GM18507 (cell line): ENCODE results near the gene RNU6-9.

Source experiments
- DNase-seq: peaks from one replicate; pipeline ENCODE4 v3.0.0; 2011; ENCODE audit warnings: low read depth; ENCODE audit not compliant: insufficient read length; ENCODE audit errors: extremely low spot score
- FAIRE-seq: peaks from 2 replicates; lab custom pipeline; 2011; peaks lifted over from hg19 to GRCh38; lab: Jason Lieb, UNC

Gene RNU6-9

DNA sequence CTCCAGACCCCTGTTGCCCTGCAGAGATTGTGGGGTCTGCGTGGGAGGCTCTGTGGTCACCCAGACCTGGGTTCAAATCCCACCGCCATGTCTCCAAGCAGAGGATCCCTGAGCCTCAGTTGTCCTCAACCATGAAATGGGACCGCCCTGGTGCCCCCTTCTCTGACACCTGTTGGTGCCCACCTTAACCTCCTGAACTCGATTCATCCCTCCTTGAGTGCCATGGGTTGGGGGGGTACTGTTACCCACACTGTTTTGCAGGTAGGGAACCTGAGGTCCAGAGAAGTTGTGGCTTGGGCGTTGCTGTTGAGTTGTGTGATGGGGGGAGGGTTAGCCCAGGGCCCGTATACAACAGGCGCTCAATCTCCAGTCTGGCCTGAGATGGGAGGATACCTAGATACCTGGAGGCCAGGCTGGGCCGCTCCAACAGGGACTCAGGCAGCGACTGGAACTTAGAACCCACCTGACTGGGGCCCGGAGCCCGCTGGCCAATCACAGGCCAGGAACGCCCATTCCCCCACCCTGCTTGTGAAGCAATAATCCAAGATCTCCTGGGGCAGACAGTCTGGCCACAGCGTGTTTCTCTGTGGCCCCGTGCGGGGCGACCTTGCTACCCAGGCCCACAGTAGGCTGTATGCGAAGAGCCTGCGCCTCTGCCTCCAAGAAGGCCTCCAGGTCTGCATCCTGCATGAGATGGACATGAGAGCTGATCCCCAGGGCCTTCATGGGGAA, 35.4 kb downstream of the RNU6-9 start:
- no peak for FAIRE-seq

DNA sequence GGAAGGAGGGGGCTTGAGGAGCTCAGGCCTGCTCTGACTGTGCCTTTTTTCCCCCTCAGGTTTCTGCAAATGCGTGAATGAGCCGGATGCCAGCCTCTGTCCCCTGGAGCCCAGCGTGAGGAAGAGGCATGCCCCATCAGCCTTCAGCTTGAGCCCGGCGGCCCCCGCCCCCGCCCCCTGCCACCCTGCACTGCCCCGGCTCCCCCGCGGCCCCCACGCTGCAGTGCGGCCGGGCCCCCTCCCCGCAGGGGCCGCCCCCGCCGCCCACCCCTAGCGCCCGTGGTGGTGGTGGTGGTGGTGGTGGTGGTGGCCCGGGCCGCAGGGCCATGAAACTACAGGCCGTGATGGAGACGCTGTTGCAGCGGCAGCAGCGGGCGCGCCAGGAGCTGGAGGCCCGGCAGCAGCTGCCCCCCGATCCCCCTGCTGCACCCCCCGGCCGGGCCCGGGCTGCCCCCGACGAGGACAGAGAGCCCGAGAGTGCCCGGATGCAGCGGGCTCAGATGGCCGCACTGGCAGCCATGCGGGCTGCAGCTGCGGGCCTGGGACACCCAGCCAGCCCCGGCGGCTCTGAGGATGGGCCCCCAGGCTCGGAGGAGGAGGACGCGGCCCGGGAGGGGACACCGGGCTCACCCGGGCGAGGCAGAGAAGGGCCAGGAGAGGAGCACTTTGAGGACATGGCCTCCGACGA, 36.1 kb downstream of the RNU6-9 start:
- DNase-seq (no peak), FAIRE-seq (no peak)

More for the DNA sequence above, 35.4 kb downstream of the RNU6-9 start:
- no peak for DNase-seq

DNA sequence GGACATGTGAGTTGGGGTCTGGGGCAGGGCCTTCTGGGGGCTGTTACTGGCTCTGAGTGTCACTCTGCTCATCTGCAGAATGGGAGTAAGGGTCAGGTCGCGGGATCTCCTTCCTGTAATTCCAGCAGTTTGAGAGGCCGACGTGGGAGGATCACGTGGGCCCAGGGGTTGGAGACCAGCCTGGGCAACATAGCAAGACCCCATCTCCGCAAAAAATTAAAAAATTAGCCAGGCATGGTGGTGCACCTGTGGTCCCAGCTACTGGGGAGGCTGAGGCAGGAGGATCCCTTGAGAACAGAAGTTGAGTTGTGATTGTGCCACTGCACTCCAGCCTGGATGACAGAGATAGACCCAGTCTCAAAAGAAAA, 36.6 kb downstream of the RNU6-9 start:
- FAIRE-seq: no peak
- no peak for DNase-seq

DNA sequence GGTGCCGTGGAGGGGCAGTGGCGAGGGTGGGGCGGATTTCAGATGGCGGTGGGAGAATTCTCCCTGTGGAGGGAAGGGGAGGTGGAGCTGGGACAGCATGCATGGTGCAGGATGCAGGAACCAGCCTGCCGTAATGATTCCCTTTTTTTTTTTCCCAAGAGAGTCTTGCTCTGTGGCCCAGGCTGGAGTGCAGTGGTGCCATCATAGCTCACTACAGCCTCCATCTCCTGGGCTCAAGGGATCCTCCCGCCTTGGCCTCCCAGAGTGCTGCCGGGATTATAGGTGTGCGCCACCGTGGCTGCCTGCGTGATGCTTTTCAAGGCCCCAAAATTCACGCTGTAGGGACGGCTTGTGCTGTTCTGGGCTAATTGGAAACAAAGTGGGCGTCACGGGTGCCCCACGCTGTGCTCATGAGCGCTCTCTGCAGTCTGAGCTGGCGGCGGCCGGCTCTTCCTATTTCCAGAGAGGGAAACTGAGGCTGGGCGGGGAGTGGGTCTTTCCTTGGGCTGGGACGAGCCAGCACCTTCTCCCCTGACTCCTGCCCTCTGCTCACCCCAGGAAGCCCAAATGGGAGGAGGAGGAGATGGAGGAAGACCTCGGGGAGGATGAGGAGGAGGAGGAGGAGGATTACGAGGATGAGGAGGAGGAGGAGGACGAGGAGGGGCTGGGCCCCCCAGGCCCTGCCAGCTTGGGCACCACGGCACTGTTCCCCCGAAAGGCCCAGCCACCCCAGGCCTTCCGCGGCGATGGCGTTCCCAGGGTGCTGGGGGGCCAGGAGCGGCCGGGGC, 38.8 kb downstream of the RNU6-9 start:
- FAIRE-seq (no peak), DNase-seq (no peak)

DNA sequence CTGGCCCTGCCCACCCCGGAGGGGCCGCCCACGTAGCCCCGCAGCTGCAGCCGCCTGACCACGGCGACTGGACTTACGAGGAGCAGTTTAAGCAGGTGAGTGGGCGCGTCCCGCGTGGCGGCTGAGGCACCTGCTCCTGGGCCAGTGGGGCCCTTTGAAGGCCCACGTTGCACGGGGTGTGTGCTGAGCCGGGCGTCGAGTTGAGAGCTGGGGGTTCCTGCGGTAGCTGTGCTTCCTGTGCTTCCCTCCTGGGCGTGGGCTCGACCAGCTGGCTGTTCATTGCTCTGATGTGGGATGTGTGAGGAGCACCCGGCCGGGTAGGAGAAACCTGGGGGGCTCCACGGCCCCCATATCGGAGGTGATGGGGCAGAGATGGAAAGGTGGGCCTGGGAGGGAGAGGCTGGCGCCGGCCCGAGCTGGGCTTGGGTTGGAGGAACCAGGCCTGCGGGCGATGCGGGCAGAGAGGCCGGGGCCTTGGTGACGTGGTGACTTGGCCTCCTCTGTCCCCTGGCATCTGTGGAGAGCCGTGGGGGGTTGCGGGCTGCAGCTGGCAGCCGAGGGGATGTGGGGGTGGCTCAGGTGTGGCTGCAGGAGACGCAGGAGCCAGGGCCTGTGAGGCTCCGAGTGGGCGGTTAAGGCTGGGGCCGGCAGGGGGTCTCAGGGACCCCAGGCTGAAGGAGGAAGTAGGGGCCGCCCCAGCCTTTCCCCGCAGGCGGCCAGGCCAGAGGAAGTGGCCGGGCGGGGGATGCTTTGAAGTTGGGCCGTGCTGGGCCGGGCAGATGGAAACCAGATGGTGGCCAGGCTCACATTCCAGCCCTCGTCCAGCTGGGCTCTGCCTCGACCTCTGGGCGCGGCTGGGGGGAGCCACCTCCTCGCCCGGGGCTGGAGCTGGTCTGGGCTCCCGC, 39.6 kb downstream of the RNU6-9 start:
- DNase-seq: no peak
- FAIRE-seq: no peak

DNA sequence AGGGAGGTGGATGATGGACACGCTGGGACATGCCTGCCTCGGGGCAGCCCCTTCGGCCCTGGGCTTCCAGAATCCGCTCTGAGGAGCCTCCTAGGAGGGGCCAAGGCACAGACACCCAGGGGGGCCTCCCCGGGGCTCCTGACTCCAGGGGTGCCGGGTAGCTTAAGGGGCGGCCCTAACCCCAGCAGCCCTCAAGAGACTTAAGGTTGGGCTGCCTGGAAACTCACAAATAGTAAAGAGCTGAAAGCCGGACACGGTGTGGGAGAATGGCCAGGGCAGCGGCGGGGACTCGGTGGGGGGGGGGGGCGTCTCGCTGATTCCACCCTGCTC, 40.2 kb downstream of the RNU6-9 start:
- DNase-seq: no peak
- no peak for FAIRE-seq

DNA sequence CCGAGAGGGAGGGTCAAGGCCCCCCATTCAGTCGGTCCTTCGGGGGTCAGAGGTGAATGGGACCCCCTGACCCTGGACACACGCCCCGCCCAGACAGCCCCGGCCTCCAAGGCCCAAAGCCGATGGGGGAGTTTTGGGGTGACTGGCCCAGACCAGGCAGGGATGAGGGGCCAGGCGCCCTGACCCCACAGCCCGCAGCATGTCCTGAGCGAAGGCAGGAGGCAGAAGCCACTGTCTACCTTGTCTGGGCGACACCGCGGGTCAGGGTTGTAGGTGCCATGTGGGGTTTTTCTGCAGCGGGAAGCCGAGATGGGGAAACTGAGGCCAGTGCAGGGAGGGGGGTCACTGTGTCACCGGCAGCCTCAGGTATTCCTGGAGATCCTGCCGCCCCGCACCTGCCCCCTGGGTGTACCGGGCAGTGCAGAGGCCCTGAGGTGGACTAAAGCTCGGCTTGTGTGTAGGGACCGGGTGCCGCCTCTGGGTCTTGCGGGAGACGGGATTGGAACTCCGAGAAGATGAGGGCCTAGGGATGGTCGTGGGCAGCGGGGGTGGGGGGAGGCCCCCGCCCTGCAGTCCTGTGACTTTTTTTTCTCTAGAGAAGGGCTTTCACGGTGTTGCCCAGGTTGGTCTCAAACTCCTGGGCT, 41.0 kb downstream of the RNU6-9 start:
- FAIRE-seq: no peak

DNA sequence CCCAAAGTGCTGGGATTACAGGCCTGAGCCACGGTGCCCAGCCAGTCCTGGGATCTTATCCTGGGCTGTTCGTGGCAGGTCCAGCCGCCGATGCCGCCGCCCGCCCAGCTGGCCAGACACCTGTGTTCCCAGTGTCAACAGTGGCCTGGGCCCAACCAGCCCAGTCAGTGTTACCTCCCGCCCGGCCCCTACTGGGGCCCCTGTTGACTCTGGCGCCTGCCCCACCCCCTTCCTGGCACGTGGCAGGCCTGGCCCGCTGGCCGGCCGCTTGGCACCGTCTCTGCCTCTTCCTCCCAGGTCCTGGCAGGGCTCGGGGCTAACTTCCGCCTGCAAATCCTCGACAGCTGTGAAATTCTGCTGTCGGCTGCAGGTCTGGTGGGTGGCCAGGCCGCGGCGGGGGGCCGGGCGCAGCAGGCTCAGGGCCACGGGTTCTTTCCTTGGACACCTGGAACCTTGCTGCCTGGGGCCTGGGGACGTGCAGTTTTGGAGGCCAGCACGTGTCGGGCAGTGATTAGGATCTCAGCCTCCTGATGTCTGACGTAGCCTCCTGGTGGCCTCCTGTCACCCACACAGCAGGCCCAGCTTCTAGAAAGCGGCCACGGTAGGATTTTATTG, 41.7 kb downstream of the RNU6-9 start:
- FAIRE-seq (no peak), DNase-seq (no peak)

More for the DNA sequence above, 41.0 kb downstream of the RNU6-9 start:
- DNase-seq: no peak

DNA sequence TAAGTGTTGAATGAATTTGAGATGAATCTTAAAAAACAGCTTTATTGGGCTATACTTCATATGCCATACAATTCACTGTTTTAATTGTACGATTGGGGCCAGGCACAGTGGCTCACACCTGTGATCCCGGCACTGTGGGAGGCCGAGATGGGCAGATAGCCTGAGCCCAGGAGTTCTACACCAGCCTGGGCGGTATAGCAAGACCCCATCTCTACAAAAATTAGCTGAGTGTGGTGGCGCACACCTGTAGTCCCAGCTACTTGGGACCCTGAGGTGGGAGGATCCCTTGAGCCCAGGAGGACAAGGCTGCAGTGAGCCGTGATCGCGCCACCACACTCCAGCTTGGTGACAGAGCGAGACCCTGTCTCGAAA, 42.9 kb downstream of the RNU6-9 start:
- DNase-seq (no peak), FAIRE-seq (no peak)

DNA sequence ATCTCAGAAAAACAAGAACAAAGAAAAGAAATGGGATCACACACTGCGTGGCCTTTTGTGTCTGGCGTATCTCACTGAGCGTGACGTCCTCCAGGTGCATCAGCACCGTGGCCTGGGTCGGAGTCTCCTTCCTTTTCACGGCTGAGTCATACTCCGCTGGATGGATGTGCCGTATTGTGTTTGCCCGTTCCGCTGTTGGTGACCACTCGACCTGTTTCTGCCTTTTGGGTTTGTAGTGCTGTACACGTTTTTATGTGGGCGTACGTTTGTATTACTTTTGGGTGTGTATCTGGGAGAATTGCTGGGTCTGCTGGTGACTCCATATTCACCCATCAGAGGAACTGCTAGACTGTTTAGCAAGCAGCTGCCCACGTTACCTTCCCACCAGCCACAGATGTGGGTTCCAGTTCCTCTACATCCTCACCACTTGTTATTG, 44.0 kb downstream of the RNU6-9 start:
- FAIRE-seq (peak; percentile 71), DNase-seq (no peak)

DNA sequence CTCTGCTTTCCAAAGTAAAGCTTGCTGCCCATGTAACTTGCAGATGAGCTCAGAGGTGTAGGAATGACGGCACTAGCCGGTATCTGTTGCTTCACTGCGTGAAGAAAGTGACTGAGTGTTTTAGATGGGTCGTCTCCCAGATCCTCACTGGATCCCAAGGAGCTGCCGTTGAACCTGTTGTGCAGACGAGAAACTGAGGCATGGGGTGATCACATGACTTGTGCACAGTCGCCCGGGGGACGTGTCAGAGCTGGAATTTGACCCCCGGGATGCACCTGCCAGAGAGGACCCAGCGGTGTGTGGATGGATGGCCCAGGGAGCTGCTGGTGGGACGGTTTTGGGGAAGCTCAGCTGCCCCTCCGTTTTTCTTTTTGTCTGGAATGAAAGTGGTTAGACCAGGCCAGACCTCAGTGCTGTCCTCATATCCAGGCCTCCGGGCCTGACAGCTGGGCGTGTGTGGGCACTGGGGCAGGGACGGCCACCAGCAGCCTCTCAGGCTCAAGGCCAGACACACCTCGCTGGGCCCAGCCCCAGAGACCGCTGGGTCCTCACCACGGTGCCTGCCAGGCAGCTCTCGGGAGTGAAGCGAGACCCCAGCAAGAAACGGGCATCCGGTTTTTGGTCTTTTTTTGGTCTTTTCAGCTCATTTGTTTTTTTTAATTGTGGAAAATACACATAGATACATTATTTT, 45.1 kb downstream of the RNU6-9 start:
- FAIRE-seq (no peak), DNase-seq (no peak)

DNA sequence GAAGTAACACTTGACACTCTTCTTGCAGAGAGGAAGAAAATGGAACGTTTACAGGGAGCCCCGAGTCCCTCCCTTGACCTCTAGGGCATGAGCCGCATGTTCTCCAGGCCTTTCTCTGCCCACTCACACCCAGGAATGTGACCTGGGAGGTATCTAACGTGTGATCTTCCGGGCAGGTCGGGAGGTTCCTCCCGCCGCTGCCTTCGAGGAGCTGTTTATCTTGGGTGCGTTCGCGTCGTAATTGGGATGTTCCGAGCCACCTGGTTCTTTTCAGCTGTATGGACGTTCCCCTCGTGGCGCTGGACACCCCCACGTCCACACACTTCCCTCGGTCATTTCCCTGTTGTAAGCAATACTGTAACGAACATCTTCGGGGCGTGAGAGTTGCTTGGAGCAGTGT, 46.2 kb downstream of the RNU6-9 start:
- no peak for FAIRE-seq
- no peak for DNase-seq

DNA sequence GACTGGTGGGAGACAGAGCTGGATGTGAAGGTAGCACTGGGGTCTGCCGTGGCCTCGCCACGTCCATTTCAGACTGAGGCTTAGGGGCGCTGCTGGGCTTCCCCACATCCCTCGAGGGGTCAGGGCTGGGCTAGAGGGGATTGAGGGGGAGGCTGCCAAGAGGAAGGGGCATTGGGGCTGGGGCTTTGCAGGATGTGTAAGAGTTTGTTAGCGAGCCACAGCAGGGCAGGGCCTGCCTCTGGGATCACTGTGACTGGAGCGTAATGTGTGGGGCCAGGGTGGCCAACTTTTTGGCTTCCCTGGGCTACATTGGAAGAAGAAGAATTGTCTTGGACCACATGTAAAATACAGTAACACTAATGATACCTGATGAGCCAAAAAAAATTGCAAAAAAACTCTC, 46.6 kb downstream of the RNU6-9 start:
- no peak for FAIRE-seq

DNA sequence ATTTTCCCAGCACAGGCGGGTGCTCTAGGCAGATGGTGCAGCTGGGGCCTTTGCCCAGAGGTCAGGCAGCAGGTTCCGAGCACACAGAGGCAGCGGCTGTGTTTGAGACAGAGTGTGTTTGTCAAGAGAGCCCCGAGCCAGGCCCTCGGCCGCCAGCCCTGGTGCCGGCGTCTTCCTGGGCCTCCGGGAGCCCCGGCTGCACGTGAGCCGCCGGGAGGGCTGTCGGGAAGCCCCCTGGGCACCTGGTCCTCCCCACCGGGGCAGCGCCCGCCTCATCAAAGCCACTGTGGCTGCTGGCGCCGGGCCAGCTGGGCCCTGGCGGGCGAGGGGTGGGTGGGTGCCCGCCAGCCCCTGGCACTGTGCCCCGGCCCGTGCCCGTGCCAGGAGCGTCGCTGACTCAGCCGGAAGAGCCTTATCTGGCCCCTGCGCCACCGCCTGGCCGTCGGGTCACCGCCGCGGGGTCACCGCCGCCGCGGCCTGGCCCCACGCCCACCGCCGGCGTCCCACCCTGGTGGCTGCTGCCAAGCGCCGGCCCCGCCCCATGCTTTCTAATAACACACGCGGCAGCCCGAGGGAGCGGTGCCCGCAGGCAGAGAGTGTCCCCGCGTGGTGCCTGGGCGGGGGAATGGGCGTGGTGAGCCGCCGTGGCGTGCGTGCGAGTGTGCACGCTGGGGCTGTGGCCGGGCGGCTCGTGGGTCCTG, 47.5 kb downstream of the RNU6-9 start:
- DNase-seq (no peak), FAIRE-seq (peak; percentile 59)

More for the DNA sequence above, 46.6 kb downstream of the RNU6-9 start:
- DNase-seq: no peak

DNA sequence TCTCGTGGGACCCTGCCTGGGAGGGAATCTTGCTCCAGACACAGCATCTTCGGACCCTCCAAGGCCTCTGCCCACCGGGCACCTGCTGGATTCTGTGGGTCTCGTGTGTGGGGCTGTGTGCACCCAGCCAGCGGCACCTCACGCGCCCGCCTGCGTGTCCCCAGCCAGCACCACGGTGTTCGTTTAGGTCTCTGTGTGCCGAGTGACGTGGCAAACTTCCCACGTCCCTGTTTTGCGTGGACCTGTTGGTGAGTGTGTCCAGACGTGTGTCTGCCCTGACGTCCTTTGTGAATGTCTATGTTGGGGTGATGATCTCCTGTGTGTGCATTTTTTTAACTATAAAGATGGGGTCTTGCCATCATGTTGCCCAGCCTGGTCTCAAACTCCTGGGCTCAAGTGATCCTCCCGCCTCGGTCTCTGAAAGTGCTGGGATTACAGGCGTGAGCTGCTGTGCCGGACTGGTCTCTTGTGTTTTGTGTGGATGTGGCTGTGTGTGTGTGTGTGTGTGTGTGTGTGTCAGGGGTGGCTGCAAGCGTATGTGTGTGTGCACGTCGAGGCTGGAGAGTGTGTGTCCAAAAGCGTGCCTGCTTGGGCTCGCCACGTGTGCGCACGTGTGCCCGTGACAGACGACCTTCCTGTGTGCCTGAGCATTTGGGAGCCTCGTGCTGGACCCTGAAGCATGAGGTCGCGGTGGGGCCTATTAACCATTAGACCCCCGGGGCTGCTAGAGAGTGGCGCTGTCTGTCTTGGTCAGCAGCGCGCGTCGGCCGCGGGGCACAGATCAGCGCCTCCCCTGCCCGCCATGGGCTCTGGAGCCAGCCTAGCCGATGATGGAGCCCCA, 48.2 kb downstream of the RNU6-9 start:
- FAIRE-seq (no peak), DNase-seq (no peak)

DNA sequence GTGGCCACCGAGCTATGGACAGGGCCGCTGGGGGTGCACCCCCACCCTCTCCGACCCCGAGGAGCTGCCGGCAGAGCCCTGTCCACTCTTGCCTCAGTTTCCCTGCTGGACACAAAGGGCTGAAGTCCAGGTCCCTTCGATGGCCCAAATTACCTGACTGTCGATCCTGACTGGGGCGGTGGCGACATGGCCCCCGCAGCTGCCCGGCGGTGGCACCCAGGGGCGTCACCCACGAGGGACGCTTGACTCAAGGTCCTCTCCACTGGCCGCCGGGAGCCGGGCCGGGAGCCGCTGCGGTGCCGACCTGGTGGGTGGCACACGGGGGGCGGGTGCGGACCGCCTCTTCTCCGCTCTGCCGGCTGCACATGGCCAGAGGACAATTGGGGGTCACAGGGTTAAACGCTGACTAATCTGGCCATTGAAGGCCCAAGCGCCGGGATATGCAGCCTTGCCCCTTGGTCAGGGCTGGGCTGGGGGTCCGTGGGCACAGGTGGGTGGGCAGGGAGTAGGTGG, 48.9 kb downstream of the RNU6-9 start:
- DNase-seq (no peak), FAIRE-seq (no peak)
